Esophagus muscularis mucosa (tissue), 4 donors: ENCODE data around the gene OR13A1. TPM values are rescaled to one million over a fixed set of nuclear protein-coding genes. Genes with fewer than 3 reads are reported as not detected.
"Not testable (repeated sequence)": the region's sequence is repeated elsewhere in the genome, so short reads cannot be mapped to it uniquely, and the experiment has no call there.

Source experiments
- DNase-seq: peaks from one replicate; pipeline ENCODE4 v3.0.0-alpha.2; 2017; ENCODE audit errors: extremely low spot score
- H3K27ac ChIP-seq, 4 donors: fragments of 200-600 bp; sonication (generic); replicated peaks in 1 of 4; 1 replicate in 3 of 4; 2 replicates in 1 of 4; pipeline ENCODE4 v1.5.1; 2016 to 2019; ENCODE audit warnings: mild to moderate bottlenecking in 1 of 4
- H3K27me3 ChIP-seq, 4 donors: fragments of 200-600 bp; sonication (generic); one replicate each; pipeline versions ENCODE4 v1.5.1 to v1.6.0; 2016 to 2019
- H3K36me3 ChIP-seq, 4 donors: fragments of 200-600 bp; sonication (generic); one replicate each; pipeline ENCODE4 v1.5.1; 2016 to 2019
- H3K4me1 ChIP-seq, 4 donors: fragments of 200-600 bp; sonication (generic); one replicate each; pipeline ENCODE4 v1.5.1; 2016 to 2019
- H3K4me3 ChIP-seq, 4 donors: fragments of 200-600 bp; sonication (generic); 1 replicate in 2 of 4; 2 replicates in 2 of 4; pipeline ENCODE4 v1.5.1; 2016 to 2019; ENCODE audit warnings: mild to moderate bottlenecking in 4 of 4, moderate library complexity in 1 of 4
- H3K9me3 ChIP-seq, 4 donors: fragments of 200-600 bp; sonication (generic); 1 replicate in 3 of 4; 2 replicates in 1 of 4; pipeline ENCODE4 v1.5.1; 2016 to 2019
- CTCF ChIP-seq, 3 experiments: fragments of 200-600 bp in 2 of 3; fragments of 450-650 bp in 1 of 3; sonication (generic) in 2 of 3; IDR thresholded peaks; one replicate each; pipeline ENCODE4 v1.5.1; 2017 to 2019; ENCODE audit warnings: antibody characterized with exemption in 3 of 3, mild to moderate bottlenecking in 2 of 3, moderate library complexity in 1 of 3
- EP300 ChIP-seq: sonication (generic); formaldehyde crosslinking; IDR thresholded peaks from one replicate; pipeline ENCODE4 v1.6.1; 2017; ENCODE audit warnings: antibody characterized with exemption
- POLR2A ChIP-seq: fragments of 450-650 bp; IDR thresholded peaks from one replicate; pipeline ENCODE4 v1.6.1; 2017; ENCODE audit warnings: antibody characterized with exemption, moderate library complexity, mild to moderate bottlenecking, low read depth
- POLR2AphosphoS5 ChIP-seq, 2 donors: sonication (generic); formaldehyde crosslinking; IDR thresholded peaks; one replicate each; pipeline ENCODE4 v1.6.1; 2017; ENCODE audit warnings: antibody characterized with exemption in 2 of 2
- WGBS: methylation state at CpG from one replicate; pipeline ENCODE4 v1.1.5; 2018; 5-methylcytosine and 5-hydroxymethylcytosine counted together
- intact Hi-C: fragments of 100-400 bp; cut with DNase I; formaldehyde crosslinking; loops from one replicate; pipeline ENCODE4 v1.15.1; 2023
- total RNA-seq, 4 donors: library from RNA; depleted of rRNA; stranded (reverse); fragments of >200 nt; gene quantifications; one replicate each; pipeline versions ENCODE4 v1.1.0 to v1.2.1, GENCODE V29; 2016

Gene OR13A1
- total RNA-seq, 4 donors from 2014 or later, result not detected

- Histone ChIP-seq H3K36me3 (no peaks in the 10 kb centered on the region), H3K27me3 (no peaks in the 10 kb centered on the region), H3K4me1 (no peaks in the 10 kb centered on the region), H3K9me3 (no peaks in the 10 kb centered on the region), H3K4me3 (no peak overlapping the region), H3K27ac (no peak overlapping the region)
- 65% methylated on average over 1 of the region's 1 CpG for WGBS
- no peak for TF ChIP-seq CTCF (IDR thresholded peaks at IDR 0.05)
- no peak for TF ChIP-seq POLR2AphosphoS5 (IDR thresholded peaks at IDR 0.05)
- TF ChIP-seq EP300, result no peak
- no peak for TF ChIP-seq POLR2A
- DNase-seq, result no peak
- intact Hi-C loops, result no loop called here
These were observed 37.8 kb upstream of the OR13A1 start for GRCh38 chr10:45353186-45353585.

GRCh38 chr10:45348196-45348765 lies 32.9 kb upstream of the OR13A1 start:
- WGBS, result 87% methylated on average over 28 of the region's 31 CpGs
- intact Hi-C loops, H3K4me3 ChIP-seq, H3K9me3 ChIP-seq, H3K27ac ChIP-seq, H3K27me3 ChIP-seq, DNase-seq, H3K4me1 ChIP-seq, H3K36me3 ChIP-seq: not testable (repeated sequence)

DNA sequence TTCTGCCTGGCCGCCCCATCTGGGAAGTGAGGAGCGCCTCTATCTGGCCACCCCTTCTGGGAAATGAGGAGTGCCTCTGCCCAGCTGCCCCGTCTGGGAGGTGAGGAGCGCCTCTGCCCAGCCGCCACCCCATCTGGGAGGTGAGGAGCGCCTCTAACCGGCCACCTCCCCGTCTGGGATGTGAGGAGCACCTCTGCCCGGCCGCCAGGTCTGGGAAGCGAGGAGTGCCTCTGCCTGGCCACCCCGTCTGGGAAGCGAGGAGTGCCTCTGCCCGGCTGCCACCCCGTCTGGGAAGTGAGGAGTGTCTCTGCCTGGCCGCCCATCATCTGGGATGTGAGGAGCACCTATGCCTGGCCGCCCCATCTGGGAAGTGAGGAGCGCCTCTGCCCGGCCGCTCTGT lies 32.1 kb upstream of the OR13A1 start:
- H3K4me1 ChIP-seq, H3K4me3 ChIP-seq, intact Hi-C loops, H3K9me3 ChIP-seq, H3K27ac ChIP-seq, DNase-seq, H3K36me3 ChIP-seq, H3K27me3 ChIP-seq: not testable (repeated sequence)
- WGBS, result 93% methylated on average over 3 of the region's 20 CpGs

- H3K4me3 ChIP-seq, H3K36me3 ChIP-seq, H3K27ac ChIP-seq, intact Hi-C loops, H3K9me3 ChIP-seq, H3K4me1 ChIP-seq, H3K27me3 ChIP-seq, DNase-seq: not testable (repeated sequence)
- WGBS, result 83% methylated on average over 5 of the region's 24 CpGs
These were observed 31.4 kb upstream of the OR13A1 start for GRCh38 chr10:45346652-45347335.

- 80% methylated on average over 4 of the region's 4 CpGs for WGBS
- peaks cover 0 to 25% (median 7%) of the 10 kb centered on the region in 4 donors for H3K9me3 ChIP-seq
- H3K27me3 ChIP-seq, H3K36me3 ChIP-seq, H3K4me1 ChIP-seq, H3K4me3 ChIP-seq, H3K27ac ChIP-seq, DNase-seq, intact Hi-C loops: not testable (repeated sequence)
These were observed 25.0 kb upstream of the OR13A1 start for GRCh38 chr10:45340420-45340819.

GRCh38 chr10:45339894-45340293 lies 24.5 kb upstream of the OR13A1 start:
- DNase-seq, result no peak
- Histone ChIP-seq H3K36me3 (no peaks in the 10 kb centered on the region), H3K27me3 (no peaks in the 10 kb centered on the region), H3K9me3 (peaks cover 0 to 25% (median 7%) of the 10 kb centered on the region in 4 donors), H3K4me1 (no peaks in the 10 kb centered on the region), H3K27ac (no peak overlapping the region), H3K4me3 (no peak overlapping the region)
- intact Hi-C loops, result no loop called here
- 92% methylated on average over 1 of the region's 1 CpG for WGBS
- no peak for TF ChIP-seq POLR2AphosphoS5 (IDR thresholded peaks at IDR 0.05)
- TF ChIP-seq EP300, result no peak
- no peak for TF ChIP-seq POLR2A
- no peak for TF ChIP-seq CTCF (IDR thresholded peaks at IDR 0.05)

- intact Hi-C loops, H3K4me3 ChIP-seq, DNase-seq, H3K9me3 ChIP-seq, H3K4me1 ChIP-seq, H3K36me3 ChIP-seq, H3K27ac ChIP-seq: not testable (repeated sequence)
- peaks cover 0 to 18% (median 0%) of the 10 kb centered on the region in 4 donors for H3K27me3 ChIP-seq
- WGBS, result 88% methylated on average over 3 of the region's 3 CpGs
These were observed 16.4 kb upstream of the OR13A1 start for GRCh38 chr10:45331824-45332223.

DNA sequence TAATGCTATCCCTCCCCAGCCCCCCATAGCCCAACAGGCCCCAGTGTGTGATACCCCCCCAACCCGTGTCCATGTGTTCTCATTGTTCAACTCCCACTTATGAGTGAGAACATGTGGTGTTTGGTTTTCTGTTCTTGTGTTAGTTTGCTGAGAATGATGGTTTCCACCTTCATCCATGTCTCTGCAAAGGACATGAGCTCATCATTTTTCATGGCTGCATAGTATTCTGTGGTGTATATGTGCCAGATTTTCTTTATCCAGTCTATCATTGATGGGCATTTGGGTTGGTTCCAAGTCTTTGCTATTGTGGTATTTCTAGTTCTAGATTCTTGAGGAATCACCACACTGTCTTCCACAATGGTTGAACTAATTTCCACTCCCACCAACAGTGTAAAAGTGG lies 11.5 kb upstream of the OR13A1 start:
- H3K9me3 ChIP-seq, intact Hi-C loops, H3K4me1 ChIP-seq, H3K4me3 ChIP-seq, H3K27me3 ChIP-seq, H3K27ac ChIP-seq, DNase-seq, H3K36me3 ChIP-seq: not testable (repeated sequence)
- 100% methylated on average over 1 of the region's 1 CpG for WGBS
